Stimulated activated CD4-positive, alpha-beta T cell treated with anti-CD3 and anti-CD28 coated beads, TNF-alpha, amount 100 ng/mL, for 24 hours (primary cell): ENCODE results near the gene PYGL.
A peak's percentile ranks its signal among the peaks of the same experiment; 100 is the strongest.

ENCODE experiments used
- DNase-seq, 3 experiments: peaks; one replicate each; pipeline ENCODE4 v3.0.0-alpha.2; 2020; ENCODE audit warnings: low read depth in 3 of 3

The PYGL gene

DNA sequence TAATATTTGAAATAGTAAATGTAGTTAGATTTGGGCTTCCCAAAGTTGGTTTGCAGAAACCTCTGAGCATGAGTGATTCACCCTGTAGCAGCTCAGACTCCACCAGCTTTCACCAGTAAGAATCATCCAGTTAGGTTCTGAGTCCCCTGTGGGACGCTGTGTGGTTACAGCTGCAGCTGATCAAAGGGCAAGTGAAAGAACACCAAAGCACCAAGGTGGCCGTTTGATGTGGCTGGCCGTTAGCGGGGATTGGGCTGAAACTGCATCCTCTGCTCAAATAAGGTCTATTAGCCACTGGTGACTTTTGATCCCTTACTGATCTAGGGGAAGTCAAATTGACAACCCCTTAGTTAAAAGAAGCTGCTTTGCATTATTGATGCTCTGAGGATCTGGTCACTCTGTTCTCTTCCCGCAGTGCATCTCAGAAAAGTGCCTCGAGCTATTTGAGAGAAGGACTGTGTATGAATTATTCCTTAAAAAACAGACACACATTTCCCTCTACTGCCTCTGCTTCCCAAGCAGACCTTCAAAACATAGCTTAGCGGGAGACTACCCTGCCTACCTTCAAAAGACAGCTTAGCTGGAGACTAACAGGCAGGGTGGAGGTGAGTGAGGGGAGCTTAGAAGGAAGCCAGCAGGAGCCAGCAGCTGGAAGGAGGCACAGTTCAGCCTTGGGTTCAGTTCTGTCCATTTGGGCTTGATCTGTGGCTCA lies 68.8 kb downstream of the PYGL start:
- DNase-seq = peak; percentile 22 to 62 (median 40)

DNA sequence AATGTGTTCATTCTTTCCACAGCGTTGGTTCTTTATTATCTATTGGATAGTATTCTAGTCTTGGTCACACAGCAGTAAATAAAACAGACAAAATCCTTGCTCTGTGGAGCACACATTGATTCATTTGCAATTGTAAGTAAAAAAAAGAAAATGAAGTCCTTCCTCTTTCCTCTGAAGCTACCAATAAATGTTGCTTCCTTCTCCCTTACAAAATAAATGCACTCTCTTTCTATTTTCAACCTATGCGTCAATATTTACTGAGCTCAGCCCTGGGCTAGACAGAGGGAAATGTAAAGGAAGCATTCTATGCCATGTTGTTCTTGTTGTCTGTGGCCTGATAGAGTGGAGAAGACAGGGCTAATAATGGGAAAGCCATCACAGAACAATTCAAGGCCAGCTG lies 69.5 kb downstream of the PYGL start:
- DNase-seq = no peak

DNA sequence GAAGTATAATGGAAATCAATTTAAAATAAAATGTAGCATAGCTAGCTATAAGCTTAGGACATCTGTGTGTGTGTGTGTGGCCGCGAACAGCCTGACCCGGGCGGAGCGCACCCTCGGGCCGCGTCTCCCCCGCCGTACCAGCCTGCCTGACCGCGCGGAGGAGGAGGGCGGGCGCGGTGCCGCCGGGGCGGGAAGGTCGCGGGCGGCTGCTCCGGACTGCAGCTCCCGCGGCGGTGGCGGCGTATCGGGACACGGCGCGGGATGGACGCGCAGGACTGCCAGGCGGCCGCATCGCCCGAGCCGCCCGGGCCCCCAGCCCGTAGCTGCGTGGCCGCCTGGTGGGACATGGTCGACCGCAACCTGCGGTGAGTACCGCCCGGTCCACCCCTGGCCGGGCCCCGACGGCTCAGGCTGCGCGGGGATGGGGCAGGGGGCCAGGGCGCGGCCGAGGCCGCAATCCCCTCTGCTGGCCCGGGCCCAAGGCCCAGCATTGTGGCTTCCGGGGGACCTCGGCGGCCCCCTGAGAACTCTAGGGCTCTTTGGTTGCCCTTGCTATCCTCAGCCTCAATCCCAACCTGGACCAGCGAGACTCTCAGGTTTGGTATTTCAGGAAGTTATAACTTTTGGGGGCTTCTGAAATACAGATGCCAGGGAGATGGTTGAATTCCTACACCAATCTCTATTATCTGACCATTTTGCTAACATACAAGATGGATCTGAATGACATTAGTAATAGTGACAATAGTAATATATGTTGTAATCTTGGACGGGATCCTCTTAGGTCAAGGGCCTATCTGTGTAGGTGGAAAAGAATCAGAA lies 72.2 kb downstream of the PYGL start, which contains the start of gene ABHD12B:
ABHD12B (plus strand) TSS at position 140 of the 819 bp plus-strand sequence; CDS start at position 262, 122 bp downstream.
- no peak for DNase-seq

DNA sequence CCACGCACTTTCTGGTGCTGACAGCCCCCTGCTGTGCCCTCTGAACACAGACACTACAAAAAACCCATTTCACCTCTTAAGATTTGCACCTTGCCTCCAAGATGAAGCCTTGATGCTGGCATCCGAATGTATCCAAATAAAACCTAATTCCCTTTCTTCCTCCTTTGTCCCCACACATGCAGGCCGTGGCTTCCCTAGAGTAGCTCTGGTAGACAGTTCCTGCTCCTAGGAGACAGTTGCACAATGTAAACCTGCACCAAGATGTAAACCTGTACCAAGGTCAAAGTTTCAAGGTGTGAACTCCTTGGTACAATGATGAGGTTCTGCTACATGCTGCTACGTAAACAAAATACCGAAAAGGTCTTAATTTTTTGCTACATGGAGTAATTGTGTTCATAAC lies 73.1 kb downstream of the PYGL start:
- DNase-seq = no peak

DNA sequence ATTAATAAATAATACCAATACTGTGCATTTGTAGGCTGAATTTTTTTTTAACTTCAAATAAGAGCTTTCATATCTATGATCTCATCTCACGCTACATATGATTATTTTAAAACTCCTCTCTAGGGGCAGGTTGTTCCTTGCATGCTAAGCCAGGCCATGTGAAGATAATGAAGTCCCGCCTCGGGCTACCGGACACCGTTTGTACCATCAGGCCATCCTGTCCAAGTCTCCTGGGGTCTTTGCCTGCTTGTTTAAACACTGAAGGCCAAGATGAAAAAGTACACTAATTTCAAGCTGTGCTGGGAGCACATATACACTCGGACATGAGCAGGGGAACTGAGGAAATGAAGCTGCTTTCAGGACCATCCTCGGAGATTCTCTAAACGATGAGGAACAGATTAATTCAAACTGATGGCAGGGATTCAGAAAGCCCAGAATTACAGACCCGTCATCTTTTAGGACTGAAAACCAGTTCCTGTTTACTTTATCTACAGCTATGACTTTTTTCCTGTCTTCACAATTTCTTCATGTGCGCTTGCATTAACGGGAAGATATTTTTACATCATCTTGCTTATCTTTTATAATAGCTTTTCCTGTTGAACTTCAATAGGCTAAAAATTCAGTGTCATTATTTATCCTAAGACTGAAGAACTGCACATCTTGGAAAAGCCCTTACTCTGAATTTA lies 78.7 kb downstream of the PYGL start:
- no peak for DNase-seq

DNA sequence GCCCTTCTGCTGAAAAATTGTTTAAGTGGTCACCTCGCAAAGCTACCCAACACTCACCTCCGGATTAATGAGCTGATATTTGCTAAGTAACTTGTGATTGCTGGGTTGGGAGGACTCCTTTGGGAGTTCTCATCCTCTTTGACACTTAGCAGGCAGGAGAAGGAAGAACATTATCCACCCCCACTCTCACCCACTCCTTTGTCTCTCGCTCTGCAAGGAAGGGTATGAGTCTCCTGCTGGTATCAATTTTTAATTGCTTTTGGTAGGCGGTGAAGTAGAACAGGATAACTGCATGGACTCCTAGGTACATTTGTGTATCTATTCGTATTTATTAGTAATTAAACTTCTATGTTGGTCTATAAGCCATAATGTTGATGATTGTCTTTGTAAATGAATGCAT lies 79.3 kb downstream of the PYGL start:
- DNase-seq = no peak

DNA sequence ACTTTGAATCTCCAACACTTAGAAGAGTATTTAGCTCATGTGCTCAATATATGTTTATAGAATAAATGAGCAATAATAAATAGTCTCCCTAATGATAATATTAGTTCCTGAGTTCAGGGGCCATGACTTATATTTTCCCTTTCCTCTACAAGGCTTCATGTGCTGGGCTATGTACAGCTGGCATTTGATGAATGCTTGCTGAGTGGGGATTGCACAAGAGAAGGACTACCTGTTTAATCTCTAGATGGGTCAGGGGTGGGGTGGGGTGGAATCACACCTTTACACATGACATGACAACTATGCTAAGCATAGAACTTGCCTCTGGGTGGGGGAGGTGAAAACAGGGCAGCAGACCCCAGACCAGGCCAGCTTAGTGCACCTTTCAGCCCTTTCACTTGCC lies 80.0 kb downstream of the PYGL start:
- DNase-seq = no peak

DNA sequence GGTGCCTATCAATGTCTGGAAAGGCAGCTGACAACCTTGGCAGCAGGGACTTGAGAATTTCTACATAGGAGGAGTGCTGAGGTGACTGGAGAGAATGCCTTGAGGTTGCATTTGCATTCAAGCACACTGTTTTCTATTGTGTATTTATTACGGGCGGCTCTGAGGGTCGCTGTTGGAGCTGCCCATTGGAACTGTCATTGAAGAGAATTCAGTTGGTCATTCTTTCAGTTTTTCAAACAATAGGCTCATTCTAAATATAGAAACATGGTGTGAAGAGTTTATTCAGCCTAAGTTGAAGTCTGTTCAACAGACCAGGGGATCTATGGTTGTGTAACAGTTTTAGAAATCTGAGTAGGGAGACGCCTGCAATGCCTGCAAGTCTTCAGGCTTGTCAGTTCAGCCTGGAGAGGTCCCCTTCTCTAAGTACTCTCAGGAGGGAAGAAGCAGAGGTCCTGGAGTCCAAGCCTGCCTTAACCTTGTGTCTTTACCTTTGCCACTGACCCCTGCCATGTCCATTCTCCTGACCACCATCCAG lies 82.2 kb downstream of the PYGL start:
- DNase-seq = no peak

DNA sequence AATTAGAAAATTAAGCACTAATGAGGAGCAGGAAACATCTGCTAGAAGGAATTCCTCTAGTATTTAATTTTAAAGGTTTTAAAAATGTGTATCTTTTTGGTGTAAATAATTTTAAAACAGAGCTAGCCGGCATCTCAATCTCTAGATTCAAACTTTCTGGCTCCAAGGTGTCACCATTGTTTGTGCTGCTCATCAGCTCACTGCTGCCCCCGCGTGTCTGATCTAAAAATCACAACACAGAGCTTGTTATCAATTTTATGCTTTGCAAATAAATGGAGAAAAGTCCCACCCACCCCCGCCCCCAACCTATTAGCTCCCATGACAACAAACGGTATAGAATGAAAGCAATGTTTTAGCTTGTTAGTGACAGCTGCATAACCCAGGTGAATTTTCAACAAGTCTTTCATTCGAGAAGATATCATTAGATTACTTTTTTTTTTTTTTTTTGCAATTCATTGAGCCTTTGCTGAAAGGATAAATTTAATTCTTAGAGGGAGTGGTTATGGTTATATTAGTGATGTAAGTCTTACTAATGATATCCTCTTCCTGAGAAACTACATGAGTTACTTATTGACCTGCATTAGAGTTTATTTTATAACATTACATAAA lies 83.7 kb downstream of the PYGL start:
- peak; percentile 72 to 86 (median 84) for DNase-seq

DNA sequence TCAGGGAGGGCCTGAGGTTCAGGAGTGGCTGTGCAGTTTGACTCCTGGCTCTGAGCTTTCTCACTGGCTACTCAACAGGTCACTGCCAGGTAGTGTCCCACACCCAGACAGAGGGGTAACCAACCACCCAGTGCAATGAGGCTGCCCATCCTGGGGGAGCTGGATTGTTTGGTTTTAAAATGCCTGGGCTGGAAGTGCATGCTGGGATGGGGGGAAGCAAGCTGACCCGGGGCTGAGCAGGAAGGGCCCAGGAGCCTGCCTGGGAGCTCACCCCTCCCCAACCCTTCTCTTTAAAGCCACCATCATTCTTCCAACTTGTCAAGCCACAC lies 85.0 kb downstream of the PYGL start:
- DNase-seq = no peak

DNA sequence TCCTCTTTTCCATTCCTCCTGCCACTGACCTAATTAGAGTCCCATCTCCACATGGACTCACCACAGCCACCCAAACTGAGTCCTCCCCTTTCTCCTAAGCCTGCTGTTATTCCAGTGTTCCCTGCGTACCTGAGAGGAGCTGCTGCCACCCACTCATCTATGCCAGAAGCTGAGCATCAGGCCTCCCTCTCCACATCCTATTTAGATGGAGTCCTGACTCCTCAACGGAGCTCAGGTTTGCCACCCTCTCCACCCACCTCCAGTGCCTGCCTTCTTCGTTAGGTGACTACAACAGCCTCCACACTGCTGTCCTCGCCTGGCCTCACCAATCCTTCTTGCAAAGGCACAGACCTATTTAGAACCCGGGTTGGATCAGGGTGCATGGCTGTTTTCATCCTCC lies 87.6 kb downstream of the PYGL start:
- no peak for DNase-seq

DNA sequence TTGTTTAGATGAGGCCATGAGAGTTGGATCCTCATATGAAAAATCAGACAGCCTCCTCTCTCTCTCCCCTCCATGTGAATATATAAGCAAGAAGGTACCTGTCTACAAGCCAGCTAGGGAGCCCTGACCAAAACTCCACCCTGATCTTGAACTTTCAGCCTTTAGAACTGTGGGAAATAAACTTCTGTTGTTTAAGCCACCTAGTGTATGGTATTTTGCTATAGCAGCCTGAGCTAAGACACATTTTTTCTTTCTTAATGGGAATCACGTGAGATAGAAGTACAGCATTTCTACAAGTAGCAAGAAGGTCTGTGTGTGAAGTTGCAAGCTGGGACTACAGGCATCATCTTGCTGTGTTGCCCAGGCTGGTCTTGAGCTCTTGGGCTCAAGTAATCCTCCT lies 88.7 kb downstream of the PYGL start:
- no peak for DNase-seq
